Activated T-helper 2 cell treated with anti-CD3 and anti-CD28 coated beads, Interferon-gamma antibody, Interleukin-2, Interleukin-4, amounts not matched to agents 10 μg/mL and 5 μg/mL and 100 μg/mL, durations not matched to agents 14 hours and 24 hours and 36 hours (primary cell): ENCODE data around the gene MAD2L2. TPM values are rescaled to one million over a fixed set of nuclear protein-coding genes. Genes with fewer than 3 reads are reported as not detected.

Experiments used
- DNase-seq: peaks from one replicate; pipeline ENCODE4 v3.0.0; 2021; ENCODE audit warnings: low spot score
- H3K27ac Mint-ChIP-seq: one replicate; pipeline ENCODE4 v1.8.0; 2021; ENCODE audit warnings: mixed read lengths
- H3K27me3 Mint-ChIP-seq: one replicate; pipeline ENCODE4 v1.8.0; 2021; ENCODE audit warnings: low read depth, mixed read lengths
- H3K36me3 Mint-ChIP-seq: one replicate; pipeline ENCODE4 v1.8.0; 2021; ENCODE audit warnings: low read depth, mixed read lengths
- H3K4me1 Mint-ChIP-seq: one replicate; pipeline ENCODE4 v1.8.0; 2021; ENCODE audit warnings: low read depth, mixed read lengths
- H3K4me3 Mint-ChIP-seq: one replicate; pipeline ENCODE4 v1.8.0; 2021; ENCODE audit warnings: low read depth, mild to moderate bottlenecking, moderate library complexity, mixed read lengths
- H3K9me3 Mint-ChIP-seq: one replicate; pipeline ENCODE4 v1.8.0; 2021; ENCODE audit warnings: mixed read lengths
- intact Hi-C: fragments of 100-400 bp; cut with micrococcal nuclease; formaldehyde crosslinking; loops from one replicate; pipeline ENCODE4 v1.15.1; 2023
- total RNA-seq: library from RNA; stranded (reverse); gene quantifications from 2 replicates; pipeline ENCODE4 v1.2.3, GENCODE V29; 2022

MAD2L2 gene
- total RNA-seq, 1 donor from 2014 or later = 78.0 TPM

GRCh38 chr1:11701981-11702803 lies 21.2 kb upstream of the MAD2L2 start:
- intact Hi-C loops = no loop called here
- peaks cover 9% of the 10 kb centered on the region for H3K27me3 Mint-ChIP-seq
- H3K27ac Mint-ChIP-seq = no peak overlapping the region
- H3K9me3 Mint-ChIP-seq = no peaks in the 10 kb centered on the region
- H3K4me3 Mint-ChIP-seq = no peak overlapping the region
- DNase-seq = no peak
- no peaks in the 10 kb centered on the region for H3K4me1 Mint-ChIP-seq
- H3K36me3 Mint-ChIP-seq = no peaks in the 10 kb centered on the region

GRCh38 chr1:11701551-11701961 lies 20.6 kb upstream of the MAD2L2 start:
- DNase-seq = no peak
- Mint-ChIP-seq H3K9me3 (no peaks in the 10 kb centered on the region), H3K27ac (no peak overlapping the region), H3K27me3 (peaks cover 9% of the 10 kb centered on the region), H3K4me1 (no peaks in the 10 kb centered on the region), H3K4me3 (no peak overlapping the region), H3K36me3 (no peaks in the 10 kb centered on the region)
- intact Hi-C loops = no loop called here

GRCh38 chr1:11700601-11701467 lies 19.9 kb upstream of the MAD2L2 start:
- intact Hi-C loops = no loop called here
- no peaks in the 10 kb centered on the region for H3K36me3 Mint-ChIP-seq
- no peak for DNase-seq
- no peaks in the 10 kb centered on the region for H3K4me1 Mint-ChIP-seq
- no peak overlapping the region for H3K27ac Mint-ChIP-seq
- H3K27me3 Mint-ChIP-seq = peaks cover 10% of the 10 kb centered on the region
- H3K9me3 Mint-ChIP-seq = no peaks in the 10 kb centered on the region
- no peak overlapping the region for H3K4me3 Mint-ChIP-seq

DNA sequence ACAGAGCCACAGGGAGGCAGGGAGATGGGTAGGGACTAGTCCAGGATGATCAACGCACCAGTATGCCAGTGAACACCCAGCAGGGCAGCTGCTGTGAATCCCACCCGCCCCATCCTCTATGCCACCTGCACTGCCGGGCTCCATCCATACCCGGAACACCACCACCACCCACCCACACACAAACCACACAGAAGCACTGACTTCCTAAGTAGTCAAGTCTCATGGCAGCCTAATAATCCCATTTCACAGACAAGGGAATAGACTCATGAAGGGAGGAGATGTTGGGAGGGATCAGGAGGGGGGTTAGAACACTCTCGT lies 16.9 kb upstream of the MAD2L2 start:
- H3K9me3 Mint-ChIP-seq = no peaks in the 10 kb centered on the region
- H3K27ac Mint-ChIP-seq = no peak overlapping the region
- H3K36me3 Mint-ChIP-seq = no peaks in the 10 kb centered on the region
- no peak overlapping the region for H3K4me3 Mint-ChIP-seq
- peaks cover 4% of the 10 kb centered on the region for H3K4me1 Mint-ChIP-seq
- intact Hi-C loops = no loop called here
- H3K27me3 Mint-ChIP-seq = peaks cover 24% of the 10 kb centered on the region
- no peak for DNase-seq

- H3K27me3 Mint-ChIP-seq = peaks cover 29% of the 10 kb centered on the region
- no peak overlapping the region for H3K27ac Mint-ChIP-seq
- DNase-seq = no peak
- H3K4me3 Mint-ChIP-seq = no peak overlapping the region
- intact Hi-C loops = no loop called here
- H3K9me3 Mint-ChIP-seq = no peaks in the 10 kb centered on the region
- H3K36me3 Mint-ChIP-seq = no peaks in the 10 kb centered on the region
- peaks cover 9% of the 10 kb centered on the region for H3K4me1 Mint-ChIP-seq
Observed at GRCh38 chr1:11697188-11697892, 16.4 kb upstream of the MAD2L2 start.

DNA sequence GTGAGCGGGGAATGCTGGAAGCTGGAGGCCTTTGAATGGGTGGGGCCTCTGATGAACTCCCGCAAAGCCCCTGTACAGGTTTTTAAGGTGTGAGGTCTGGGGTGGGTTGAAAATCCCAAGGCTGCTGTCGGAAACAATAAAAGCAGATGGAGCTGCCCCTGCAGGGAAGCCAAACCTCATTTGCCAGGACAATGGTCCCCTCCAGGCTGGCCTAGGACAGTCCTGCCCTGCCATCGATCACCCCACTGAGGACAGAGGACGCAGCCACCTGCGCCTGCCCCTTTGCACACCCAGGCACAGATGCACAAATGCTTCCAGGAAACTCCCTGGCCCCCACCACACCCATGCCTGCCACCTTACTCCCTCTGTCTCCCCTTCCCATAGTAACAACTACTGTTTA lies 14.9 kb upstream of the MAD2L2 start:
- no peaks in the 10 kb centered on the region for H3K36me3 Mint-ChIP-seq
- intact Hi-C loops = no loop called here
- no peak overlapping the region for H3K4me3 Mint-ChIP-seq
- DNase-seq = no peak
- peaks cover 31% of the 10 kb centered on the region for H3K27me3 Mint-ChIP-seq
- no peak overlapping the region for H3K27ac Mint-ChIP-seq
- H3K4me1 Mint-ChIP-seq = peaks cover 11% of the 10 kb centered on the region
- no peaks in the 10 kb centered on the region for H3K9me3 Mint-ChIP-seq

GRCh38 chr1:11693917-11694316 lies 13.0 kb upstream of the MAD2L2 start:
- H3K27ac Mint-ChIP-seq = no peak overlapping the region
- intact Hi-C loops = no loop called here
- no peaks in the 10 kb centered on the region for H3K9me3 Mint-ChIP-seq
- peaks cover 40% of the 10 kb centered on the region for H3K27me3 Mint-ChIP-seq
- H3K4me1 Mint-ChIP-seq = peaks cover 13% of the 10 kb centered on the region
- H3K4me3 Mint-ChIP-seq = no peak overlapping the region
- DNase-seq = no peak
- no peaks in the 10 kb centered on the region for H3K36me3 Mint-ChIP-seq

- H3K4me3 Mint-ChIP-seq = peak overlapping the region; percentile 35
Observed at GRCh38 chr1:11693024-11693590, 12.2 kb upstream of the MAD2L2 start.

GRCh38 chr1:11691928-11692711 lies 11.2 kb upstream of the MAD2L2 start:
- H3K9me3 Mint-ChIP-seq = no peaks in the 10 kb centered on the region
- intact Hi-C loops = no loop called here
- peaks cover 13% of the 10 kb centered on the region for H3K4me1 Mint-ChIP-seq
- H3K27ac Mint-ChIP-seq = no peak overlapping the region
- no peaks in the 10 kb centered on the region for H3K36me3 Mint-ChIP-seq
- peaks cover 49% of the 10 kb centered on the region for H3K27me3 Mint-ChIP-seq
- H3K4me3 Mint-ChIP-seq = peak overlapping the region; percentile 24
- no peak for DNase-seq

More at GRCh38 chr1:11693024-11693590, 12.2 kb upstream of the MAD2L2 start:
- intact Hi-C loops = no loop called here
- H3K27ac Mint-ChIP-seq = no peak overlapping the region
- H3K4me1 Mint-ChIP-seq = peaks cover 13% of the 10 kb centered on the region
- H3K27me3 Mint-ChIP-seq = peaks cover 42% of the 10 kb centered on the region
- H3K9me3 Mint-ChIP-seq = no peaks in the 10 kb centered on the region
- no peak for DNase-seq
- no peaks in the 10 kb centered on the region for H3K36me3 Mint-ChIP-seq

DNA sequence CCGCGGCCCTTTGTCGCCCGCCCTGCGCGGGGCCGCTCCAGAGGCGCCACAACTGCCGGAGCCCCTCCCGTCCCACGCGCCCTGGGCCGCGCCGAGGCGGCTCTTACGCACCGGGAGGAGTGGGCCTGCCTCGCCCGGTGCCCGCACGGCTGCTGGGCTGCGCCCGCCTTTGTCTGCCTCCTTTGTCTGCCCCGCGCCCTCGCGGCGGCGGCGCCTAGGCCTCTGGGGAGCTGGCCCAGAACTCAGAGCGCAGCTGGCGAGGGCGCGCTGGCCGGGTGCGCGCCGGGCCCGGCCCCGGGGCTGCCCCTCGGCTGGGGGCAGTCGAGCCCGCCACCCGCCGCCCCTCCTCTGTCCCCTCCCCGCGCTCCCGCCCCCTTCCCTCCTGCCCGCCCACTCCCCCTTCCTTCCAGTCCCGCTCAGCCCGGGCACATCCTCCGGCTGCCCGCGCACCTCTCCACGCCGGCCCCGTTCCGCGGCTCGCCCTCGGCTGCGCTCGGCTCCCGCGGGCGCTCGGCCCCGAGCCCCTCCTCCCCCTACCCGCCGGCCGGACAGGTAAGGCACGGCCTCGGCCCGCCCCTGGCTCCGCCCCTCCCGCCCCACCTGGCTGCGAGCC lies 10.5 kb upstream of the MAD2L2 start, which contains the start of gene DRAXIN:
Gene DRAXIN, plus strand, starts transcription at position 409 of the 613 bp plus-strand sequence. CDS start 14,549 bp downstream, outside the sequence.
- no peak within 1 kb of the TSS for H3K27ac Mint-ChIP-seq
- peaks cover 13% of the 10 kb centered on the region for H3K4me1 Mint-ChIP-seq
- peak within 1 kb of the TSS; percentile 24 for H3K4me3 Mint-ChIP-seq
- no peak for DNase-seq
- H3K36me3 Mint-ChIP-seq = no peaks in the 10 kb centered on the region
- intact Hi-C loops = no loop called here
- H3K27me3 Mint-ChIP-seq = peaks cover 50% of the 10 kb centered on the region
- no peaks in the 10 kb centered on the region for H3K9me3 Mint-ChIP-seq

GRCh38 chr1:11690397-11691301 lies 9.7 kb upstream of the MAD2L2 start:
- Mint-ChIP-seq H3K4me3 (no peak overlapping the region), H3K27ac (no peak overlapping the region), H3K36me3 (no peaks in the 10 kb centered on the region), H3K9me3 (no peaks in the 10 kb centered on the region), H3K27me3 (peaks cover 52% of the 10 kb centered on the region), H3K4me1 (peaks cover 13% of the 10 kb centered on the region)
- intact Hi-C loops = no loop called here
- no peak for DNase-seq
